Parathyroid adenoma (tissue), 2 donors: ENCODE data around the gene CENPH.

Source experiments
- H2AFZ ChIP-seq: fragments of 300-600 bp; sonication (generic); one replicate; pipeline ENCODE4 v1.7.0; 2017; ENCODE audit warnings: antibody characterized with exemption, mild to moderate bottlenecking
- H3K27ac ChIP-seq: fragments of 300-600 bp; sonication (generic); one replicate; pipeline ENCODE4 v1.7.0; 2017
- H3K27me3 ChIP-seq: fragments of 300-600 bp; sonication (generic); one replicate; pipeline ENCODE4 v1.7.0; 2017; ENCODE audit warnings: low read length; ENCODE audit not compliant: control insufficient read depth, insufficient read depth
- H3K36me3 ChIP-seq: fragments of 300-600 bp; sonication (generic); one replicate; pipeline ENCODE4 v1.7.0; 2017; ENCODE audit warnings: low read length; ENCODE audit not compliant: control insufficient read depth, insufficient read depth
- H3K4me1 ChIP-seq: fragments of 300-600 bp; sonication (generic); one replicate; pipeline ENCODE4 v1.7.0; 2017; ENCODE audit warnings: control low read depth
- H3K4me2 ChIP-seq: fragments of 300-600 bp; sonication (generic); one replicate; pipeline ENCODE4 v1.7.0; 2017; ENCODE audit warnings: low read length
- H3K4me3 ChIP-seq: fragments of 300-600 bp; sonication (generic); one replicate; pipeline ENCODE4 v1.7.0; 2017; ENCODE audit warnings: low read depth, low read length
- H3K79me2 ChIP-seq: fragments of 300-600 bp; sonication (generic); one replicate; pipeline ENCODE4 v1.7.0; 2017; ENCODE audit warnings: control low read depth
- H3K9ac ChIP-seq: fragments of 300-600 bp; sonication (generic); one replicate; pipeline ENCODE4 v1.7.0; 2017; ENCODE audit warnings: mild to moderate bottlenecking
- H3K9me3 ChIP-seq: fragments of 300-600 bp; sonication (generic); one replicate; pipeline ENCODE4 v1.7.0; 2017; ENCODE audit warnings: low read length; ENCODE audit not compliant: control insufficient read depth
- CTCF ChIP-seq: fragments of 300-600 bp; sonication (generic); IDR thresholded peaks from one replicate; pipeline ENCODE4 v1.7.0; 2017; ENCODE audit warnings: antibody characterized with exemption, mild to moderate bottlenecking
- donor health status: primary hyperparathyroidism.

The CENPH gene

GRCh38 chr5:69149676-69150010 lies 39.7 kb upstream of the CENPH start:
- no peak overlapping the region for H3K27ac ChIP-seq
- H3K27me3 ChIP-seq = no peaks in the 10 kb centered on the region
- TF ChIP-seq CTCF = no peak
- H3K36me3 ChIP-seq = no peaks in the 10 kb centered on the region
- no peak overlapping the region for H3K4me3 ChIP-seq
- H3K9ac ChIP-seq = no peak overlapping the region
- no peaks in the 10 kb centered on the region for H3K9me3 ChIP-seq
- no peaks in the 10 kb centered on the region for H3K79me2 ChIP-seq
- H3K4me2 ChIP-seq = no peak overlapping the region
- H2AFZ ChIP-seq = no peak overlapping the region
- no peaks in the 10 kb centered on the region for H3K4me1 ChIP-seq

GRCh38 chr5:69152731-69153130 lies 36.7 kb upstream of the CENPH start:
- Histone ChIP-seq H3K9ac (no peak overlapping the region), H3K4me1 (no peaks in the 10 kb centered on the region), H3K4me2 (no peak overlapping the region), H3K36me3 (no peaks in the 10 kb centered on the region), H2AFZ (no peak overlapping the region), H3K27me3 (no peaks in the 10 kb centered on the region), H3K79me2 (no peaks in the 10 kb centered on the region), H3K9me3 (no peaks in the 10 kb centered on the region), H3K4me3 (no peak overlapping the region), H3K27ac (no peak overlapping the region)
- TF ChIP-seq CTCF = no peak

GRCh38 chr5:69156456-69156855 lies 32.9 kb upstream of the CENPH start:
- no peaks in the 10 kb centered on the region for H3K9me3 ChIP-seq
- no peaks in the 10 kb centered on the region for H3K79me2 ChIP-seq
- H2AFZ ChIP-seq = no peak overlapping the region
- no peaks in the 10 kb centered on the region for H3K4me1 ChIP-seq
- no peak overlapping the region for H3K4me3 ChIP-seq
- H3K9ac ChIP-seq = no peak overlapping the region
- H3K27ac ChIP-seq = no peak overlapping the region
- TF ChIP-seq CTCF = no peak
- no peaks in the 10 kb centered on the region for H3K36me3 ChIP-seq
- H3K27me3 ChIP-seq = no peaks in the 10 kb centered on the region
- H3K4me2 ChIP-seq = no peak overlapping the region

- Histone ChIP-seq H3K27ac (no peak overlapping the region), H2AFZ (no peak overlapping the region), H3K9ac (no peak overlapping the region), H3K9me3 (no peaks in the 10 kb centered on the region), H3K27me3 (no peaks in the 10 kb centered on the region), H3K36me3 (no peaks in the 10 kb centered on the region), H3K4me1 (no peaks in the 10 kb centered on the region), H3K79me2 (no peaks in the 10 kb centered on the region), H3K4me3 (no peak overlapping the region), H3K4me2 (no peak overlapping the region)
- TF ChIP-seq CTCF = no peak
These were observed 31.3 kb upstream of the CENPH start for GRCh38 chr5:69158039-69158438.

GRCh38 chr5:69160651-69161050 lies 28.7 kb upstream of the CENPH start:
- H3K9me3 ChIP-seq = no peaks in the 10 kb centered on the region
- no peak overlapping the region for H3K4me3 ChIP-seq
- no peaks in the 10 kb centered on the region for H3K4me1 ChIP-seq
- H3K27me3 ChIP-seq = no peaks in the 10 kb centered on the region
- no peak overlapping the region for H3K9ac ChIP-seq
- H3K36me3 ChIP-seq = no peaks in the 10 kb centered on the region
- H2AFZ ChIP-seq = no peak overlapping the region
- H3K4me2 ChIP-seq = no peak overlapping the region
- no peaks in the 10 kb centered on the region for H3K79me2 ChIP-seq
- H3K27ac ChIP-seq = no peak overlapping the region
- TF ChIP-seq CTCF = no peak
